DOHH2 (cell line): ENCODE results near the gene ALOX12B.

Experiments
- EZH2phosphoT487 ChIP-seq: fragments of 200-600 bp; sonication (generic); IDR thresholded peaks from 2 replicates; pipeline ENCODE4 v1.6.1; 2017; ENCODE audit warnings: borderline replicate concordance, mild to moderate bottlenecking, antibody characterized with exemption, low read length, moderate library complexity, mixed read lengths
- TF ChIP-seq, protein P1 (sequence below): fragments of 200-600 bp; sonication (generic); IDR thresholded peaks from one replicate; pipeline ENCODE4 v1.5.1; 2014; ENCODE audit warnings: antibody characterized with exemption, mild to moderate bottlenecking, low read depth, low read length; ENCODE audit not compliant: poor library complexity, severe bottlenecking

DNA sequence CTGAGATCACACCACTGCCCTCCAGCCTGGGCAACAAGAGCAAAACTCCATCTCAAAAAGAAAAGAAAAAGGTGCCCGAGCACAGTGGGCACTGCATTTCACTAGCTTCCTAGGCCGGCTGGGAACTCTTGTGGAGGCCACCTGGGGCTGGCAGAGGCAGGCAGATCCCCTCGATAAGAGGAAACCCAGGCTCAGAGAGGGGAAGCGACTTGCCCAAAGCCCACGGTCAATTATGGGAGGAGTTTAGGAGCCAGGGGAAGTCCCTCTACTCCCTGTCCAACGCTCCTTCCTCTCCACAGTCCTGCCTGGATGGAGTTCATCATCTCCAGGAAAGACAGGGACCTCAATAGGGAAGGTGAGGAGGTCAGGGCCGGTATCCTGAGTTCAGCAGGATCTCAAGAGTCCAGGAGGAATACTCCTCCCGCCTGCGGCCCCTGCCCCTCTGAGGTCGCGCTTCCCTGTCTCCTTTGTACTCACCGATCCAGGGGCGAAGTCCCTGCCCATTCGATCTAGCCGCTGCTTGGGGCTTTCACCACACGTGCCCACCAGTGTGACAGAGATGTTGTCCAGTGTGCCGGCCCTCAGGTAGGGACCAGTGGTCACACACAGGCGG, 30.0 kb upstream of the ALOX12B start:
- TF ChIP-seq, protein P1, sequence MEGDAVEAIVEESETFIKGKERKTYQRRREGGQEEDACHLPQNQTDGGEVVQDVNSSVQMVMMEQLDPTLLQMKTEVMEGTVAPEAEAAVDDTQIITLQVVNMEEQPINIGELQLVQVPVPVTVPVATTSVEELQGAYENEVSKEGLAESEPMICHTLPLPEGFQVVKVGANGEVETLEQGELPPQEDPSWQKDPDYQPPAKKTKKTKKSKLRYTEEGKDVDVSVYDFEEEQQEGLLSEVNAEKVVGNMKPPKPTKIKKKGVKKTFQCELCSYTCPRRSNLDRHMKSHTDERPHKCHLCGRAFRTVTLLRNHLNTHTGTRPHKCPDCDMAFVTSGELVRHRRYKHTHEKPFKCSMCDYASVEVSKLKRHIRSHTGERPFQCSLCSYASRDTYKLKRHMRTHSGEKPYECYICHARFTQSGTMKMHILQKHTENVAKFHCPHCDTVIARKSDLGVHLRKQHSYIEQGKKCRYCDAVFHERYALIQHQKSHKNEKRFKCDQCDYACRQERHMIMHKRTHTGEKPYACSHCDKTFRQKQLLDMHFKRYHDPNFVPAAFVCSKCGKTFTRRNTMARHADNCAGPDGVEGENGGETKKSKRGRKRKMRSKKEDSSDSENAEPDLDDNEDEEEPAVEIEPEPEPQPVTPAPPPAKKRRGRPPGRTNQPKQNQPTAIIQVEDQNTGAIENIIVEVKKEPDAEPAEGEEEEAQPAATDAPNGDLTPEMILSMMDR = no peak
- TF ChIP-seq EZH2phosphoT487 = peak; percentile 93; the same call in 1 of the 2 replicates
